Dermis microvascular lymphatic vessel endothelial cell (primary cell): ENCODE measurements around the gene KAT6B. TPM values are rescaled to one million over a fixed set of nuclear protein-coding genes. Genes with fewer than 3 reads are reported as not detected.
A peak's percentile ranks its signal among the peaks of the same experiment; 100 is the strongest.
"Not testable (repeated sequence)": the region's sequence is repeated elsewhere in the genome, so short reads cannot be mapped to it uniquely, and the experiment has no call there.

Experiments
- DNase-seq, 2 donors: peaks; one replicate each; pipeline versions ENCODE4 v3.0.0 to v3.0.0-alpha.2; 2010; ENCODE audit warnings: low read depth in 2 of 2
- total RNA-seq: library from RNA; depleted of rRNA; stranded (reverse); fragments of >200 nt; gene quantifications from 2 replicates; pipeline ENCODE4 v1.2.1, GENCODE V29; 2014

The KAT6B gene
- total RNA-seq: 10.8 and 15.9 TPM in 2 replicates

GRCh38 chr10:74826142-74827044, at the start of gene KAT6B:
Gene KAT6B, plus strand, starts transcription at chr10:74826600. Its CDS starts 16,258 bp downstream, at chr10:74842858.
- DNase-seq: peak; percentile 100

- DNase-seq: no peak
Observed at GRCh38 chr10:74778436-74779094, 47.8 kb upstream of the KAT6B start.

GRCh38 chr10:74781870-74782269, 44.5 kb upstream of the KAT6B start:
- not testable (repeated sequence) for DNase-seq

GRCh38 chr10:74784462-74784861, 41.9 kb upstream of the KAT6B start:
- no peak for DNase-seq

- no peak for DNase-seq
Observed at GRCh38 chr10:74786126-74786525, 40.3 kb upstream of the KAT6B start.

- no peak for DNase-seq
Observed at GRCh38 chr10:74787457-74787856, 38.9 kb upstream of the KAT6B start.

- not testable (repeated sequence) for DNase-seq
Observed at GRCh38 chr10:74791979-74792378, 34.4 kb upstream of the KAT6B start.

GRCh38 chr10:74792726-74793125, 33.7 kb upstream of the KAT6B start:
- peak in 1 of 2 donors; percentile 9 for DNase-seq

GRCh38 chr10:74793240-74793639, 33.2 kb upstream of the KAT6B start:
- not testable (repeated sequence) for DNase-seq

GRCh38 chr10:74794531-74794930, 31.9 kb upstream of the KAT6B start:
- no peak for DNase-seq

- DNase-seq: no peak
Observed at GRCh38 chr10:74797550-74797949, 28.9 kb upstream of the KAT6B start.

GRCh38 chr10:74799721-74800221, 26.6 kb upstream of the KAT6B start:
- DNase-seq: peak; percentile 98 to 99

GRCh38 chr10:74801447-74801846, 25.0 kb upstream of the KAT6B start:
- no peak for DNase-seq

GRCh38 chr10:74808501-74808900, 17.9 kb upstream of the KAT6B start:
- no peak for DNase-seq

- DNase-seq: no peak
Observed at GRCh38 chr10:74810087-74810486, 16.3 kb upstream of the KAT6B start.

GRCh38 chr10:74813381-74814259, 12.8 kb upstream of the KAT6B start:
- DNase-seq: no peak

GRCh38 chr10:74814797-74815196, 11.6 kb upstream of the KAT6B start:
- no peak for DNase-seq

- DNase-seq: no peak
Observed at GRCh38 chr10:74816824-74817498, 9.4 kb upstream of the KAT6B start.

GRCh38 chr10:74821501-74821900, 4.9 kb upstream of the KAT6B start:
- DNase-seq: no peak

- no peak for DNase-seq
Observed at GRCh38 chr10:74822101-74822500, 4.3 kb upstream of the KAT6B start.

GRCh38 chr10:74822521-74823089, 3.8 kb upstream of the KAT6B start:
- DNase-seq: no peak
